G401.6 (cell line): ENCODE data around the gene RPS17.

ENCODE experiments used
- FAIRE-seq: peaks from 2 replicates; lab custom pipeline; 2012; peaks lifted over from hg19 to GRCh38; lab: Jason Lieb, UNC

The RPS17 gene

DNA sequence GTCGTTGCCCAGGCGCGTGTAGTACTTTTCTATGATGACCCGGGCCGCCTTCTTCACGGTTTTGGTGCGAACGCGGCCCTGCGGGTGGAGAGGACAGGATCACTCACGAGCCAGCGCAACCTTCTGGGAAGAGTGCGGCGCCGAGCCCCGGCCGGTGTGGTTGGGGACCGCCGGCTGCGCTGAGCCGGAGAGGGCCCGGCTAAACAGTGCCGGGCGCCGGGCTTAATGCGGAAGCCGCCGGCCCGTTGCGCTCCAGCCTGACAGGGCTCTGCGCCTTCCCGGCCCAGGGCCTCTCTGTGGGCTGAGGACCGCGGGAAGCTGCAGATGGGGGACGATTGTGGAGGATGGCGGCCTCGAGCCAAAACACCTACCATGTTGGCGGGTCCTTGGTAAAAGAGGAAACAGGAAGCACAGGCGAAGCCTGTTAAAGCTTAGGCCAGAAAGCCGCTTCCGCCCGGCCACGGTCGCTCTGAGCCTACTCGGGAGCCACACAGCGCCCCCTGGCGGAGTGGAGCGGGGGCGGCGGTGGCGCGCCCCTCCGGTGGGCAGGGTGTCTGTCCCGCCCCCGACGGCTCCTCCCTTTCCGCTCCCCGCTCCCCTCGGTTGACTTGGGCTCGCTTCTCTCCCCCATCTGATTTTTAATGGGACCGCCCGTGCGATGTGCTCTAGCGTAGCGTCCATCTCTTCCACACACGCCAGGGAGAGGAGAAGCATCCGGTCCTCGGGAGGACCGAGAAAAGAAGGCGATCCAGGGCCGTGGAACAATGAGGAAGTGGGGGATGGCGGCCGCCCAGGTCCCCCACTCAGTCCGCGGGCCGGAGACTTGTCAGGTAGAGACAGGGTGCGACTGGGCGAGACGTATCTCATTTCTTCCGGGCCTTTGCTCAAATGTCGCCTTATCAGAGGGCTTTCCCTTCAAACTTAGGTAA is at the start of gene RPS17:
Gene RPS17, minus strand, starts transcription at position 403 of the 929 bp plus-strand sequence. Its CDS starts 29 bp downstream, at position 374.
- no peak for FAIRE-seq

DNA sequence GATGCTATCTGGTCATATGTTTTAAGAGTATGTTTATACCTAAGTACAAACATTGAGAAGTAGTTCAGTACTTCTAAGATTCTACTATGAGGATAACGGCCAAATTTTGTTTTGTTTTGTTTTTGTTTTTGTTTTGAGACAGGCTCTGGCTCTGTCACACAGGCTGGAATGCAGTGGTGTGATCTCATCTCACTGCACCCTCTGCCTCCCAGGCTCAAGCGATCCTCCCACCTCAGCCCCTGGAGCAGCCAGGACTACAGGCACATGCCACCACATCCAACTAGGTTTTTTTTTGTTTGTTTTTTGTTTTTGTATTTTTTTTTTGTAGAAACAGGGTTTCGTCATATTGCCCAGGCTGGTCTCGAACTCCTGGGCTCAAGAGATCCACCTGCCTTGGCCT is 47.5 kb upstream of the RPS17 start:
- no peak for FAIRE-seq

DNA sequence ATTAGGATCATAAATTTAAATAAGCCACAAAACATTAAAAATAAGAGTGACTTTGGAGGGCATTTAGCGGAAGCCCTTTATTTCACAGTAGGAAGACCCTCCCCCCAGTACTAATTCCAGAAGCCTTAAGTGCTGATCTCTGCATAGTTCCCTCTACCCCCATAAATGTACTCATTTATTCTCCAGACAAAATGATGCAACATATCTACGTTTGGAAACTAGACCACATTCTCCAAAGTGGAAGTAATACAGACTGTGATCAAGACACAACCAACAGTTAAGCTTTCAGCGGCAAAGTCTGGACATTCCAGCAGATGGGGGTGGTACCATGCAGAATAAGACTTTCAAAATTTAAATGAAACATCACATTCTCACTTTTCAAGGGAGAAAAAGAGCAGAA is 44.8 kb upstream of the RPS17 start:
- no peak for FAIRE-seq

DNA sequence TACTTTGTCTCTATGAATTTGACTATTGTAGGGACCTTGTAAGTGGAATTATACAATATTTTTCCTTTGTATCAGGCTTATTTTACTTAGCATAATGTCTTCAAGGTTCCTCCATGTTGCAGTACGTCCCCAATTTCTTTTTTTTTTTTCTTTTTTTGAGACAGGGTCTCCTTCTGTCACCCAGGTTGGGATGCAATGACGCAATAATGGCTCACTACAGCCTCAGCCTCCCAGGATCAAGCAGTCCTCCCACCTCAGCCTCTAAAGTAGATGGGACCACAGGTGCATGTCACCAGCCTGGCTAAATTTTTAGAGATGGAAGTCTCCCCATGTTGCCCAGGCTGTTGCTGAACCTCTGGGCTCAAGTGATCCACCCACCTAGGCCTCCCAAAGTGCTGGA is 40.5 kb upstream of the RPS17 start:
- FAIRE-seq = no peak

DNA sequence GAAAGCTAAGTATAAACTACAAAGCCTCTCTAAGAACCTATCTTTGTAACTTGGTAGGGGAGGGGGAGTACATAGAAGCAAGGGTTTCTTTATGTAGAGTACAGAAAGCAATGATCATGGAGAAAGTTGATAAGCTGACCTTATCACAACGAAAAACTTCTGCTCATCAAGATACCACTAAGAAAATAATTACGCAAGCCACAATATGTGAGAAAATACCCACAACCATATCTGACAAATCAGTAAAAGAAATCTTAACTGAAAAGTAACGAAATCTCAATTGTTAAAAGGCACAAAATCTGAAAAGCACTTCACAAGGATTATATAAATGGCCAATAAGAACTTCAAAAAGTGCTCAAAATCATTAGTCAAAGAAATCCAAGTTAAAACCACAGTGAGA is 35.1 kb upstream of the RPS17 start:
- FAIRE-seq = no peak

DNA sequence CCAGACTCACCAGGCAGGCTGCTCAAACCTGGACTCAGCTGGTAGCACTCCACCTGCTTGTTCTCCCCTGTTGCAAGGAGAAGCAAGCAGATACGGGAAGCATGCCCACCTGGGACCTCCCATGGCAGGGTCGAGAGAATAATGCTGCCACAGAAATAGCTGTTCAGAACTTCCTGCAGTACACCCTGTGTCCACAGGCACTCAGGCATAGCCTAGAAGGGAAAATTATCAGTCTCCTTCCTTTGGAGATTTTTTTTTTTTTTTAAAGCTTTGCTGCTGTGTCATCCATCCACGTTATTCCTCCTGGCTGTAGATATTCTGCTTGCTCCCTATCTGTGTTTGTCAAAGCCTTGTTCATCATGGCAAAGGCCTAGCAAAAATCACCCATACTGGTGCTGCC is 32.7 kb upstream of the RPS17 start:
- no peak for FAIRE-seq

DNA sequence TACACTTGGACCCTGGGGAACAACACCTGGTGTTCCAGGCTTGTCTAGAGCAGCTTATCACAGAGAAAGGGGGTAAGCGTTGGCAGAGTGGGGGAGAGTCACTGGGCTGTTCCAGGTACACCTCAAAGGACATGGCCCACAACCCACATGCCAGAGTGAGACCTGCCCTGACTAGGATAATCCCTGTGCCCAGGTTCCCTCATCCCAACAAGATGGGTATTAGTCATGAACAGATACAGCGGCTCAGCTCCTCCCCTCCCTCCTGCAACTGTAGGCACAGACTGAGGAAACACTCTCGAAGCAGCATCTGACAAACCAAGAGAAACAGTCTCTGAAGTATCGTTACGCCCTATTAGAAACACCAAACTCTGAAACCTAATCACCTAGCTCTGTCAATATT is 32.1 kb upstream of the RPS17 start:
- FAIRE-seq = no peak

DNA sequence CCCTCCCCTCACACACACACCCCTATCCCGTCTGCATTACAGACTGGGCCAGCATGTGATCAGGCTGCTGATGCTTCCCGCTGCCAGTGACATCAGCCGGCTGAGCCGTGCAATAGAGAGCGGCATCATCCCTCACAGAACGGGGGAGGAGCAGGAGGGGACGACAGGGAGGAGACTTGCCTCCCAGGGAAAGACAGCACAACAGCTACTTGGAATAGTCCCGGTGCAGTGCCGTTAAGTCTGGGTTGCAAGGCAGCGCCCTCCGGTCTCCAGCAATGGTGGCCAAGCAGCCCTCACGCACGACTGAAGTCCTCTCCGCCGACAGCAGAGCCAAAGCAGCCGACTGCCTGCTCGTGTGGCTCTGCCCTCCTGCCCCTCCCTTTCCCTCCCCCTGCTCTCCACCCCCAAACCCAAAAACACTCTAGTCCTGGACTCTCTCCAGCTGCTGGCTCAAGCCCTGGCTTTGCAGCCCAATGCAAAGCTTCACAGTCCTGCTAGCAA is 31.5 kb upstream of the RPS17 start:
- no peak for FAIRE-seq

DNA sequence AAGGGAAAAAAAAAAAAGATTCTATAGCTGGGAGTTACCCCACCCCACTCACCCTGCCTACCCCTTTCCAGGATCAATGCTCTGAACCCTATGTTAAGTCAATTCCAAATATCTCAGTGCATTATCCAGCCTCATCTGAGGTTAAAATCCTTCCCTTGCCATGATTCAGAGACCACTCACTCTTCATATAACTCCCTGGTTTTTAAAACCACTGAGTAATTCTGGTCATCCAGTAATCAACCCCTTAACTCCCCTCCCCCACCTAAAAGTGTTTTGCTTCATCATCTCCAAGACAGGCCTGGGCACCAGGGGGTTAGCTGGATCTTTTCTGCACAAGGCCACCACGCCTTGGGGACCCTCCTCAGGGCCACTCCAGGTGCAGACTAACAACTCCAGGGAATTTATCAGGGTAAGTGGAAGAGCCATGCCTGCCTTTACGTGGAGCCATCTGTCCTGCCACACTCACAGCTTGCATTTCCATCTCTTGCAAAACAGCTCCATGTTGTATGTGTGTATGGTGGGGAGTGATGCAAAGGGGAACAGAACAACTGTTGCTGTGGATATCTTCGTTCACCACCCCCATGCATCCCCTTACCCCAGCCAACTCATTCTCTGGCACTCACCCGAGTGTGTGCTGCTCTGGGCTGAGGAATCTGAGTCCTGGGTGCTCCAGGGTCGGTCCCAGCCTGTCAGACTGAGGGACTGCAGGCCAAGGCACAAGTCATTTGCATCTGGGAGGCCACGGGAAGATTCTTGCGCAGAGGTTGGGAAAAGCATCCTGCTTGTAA is 30.7 kb upstream of the RPS17 start:
- FAIRE-seq = no peak

DNA sequence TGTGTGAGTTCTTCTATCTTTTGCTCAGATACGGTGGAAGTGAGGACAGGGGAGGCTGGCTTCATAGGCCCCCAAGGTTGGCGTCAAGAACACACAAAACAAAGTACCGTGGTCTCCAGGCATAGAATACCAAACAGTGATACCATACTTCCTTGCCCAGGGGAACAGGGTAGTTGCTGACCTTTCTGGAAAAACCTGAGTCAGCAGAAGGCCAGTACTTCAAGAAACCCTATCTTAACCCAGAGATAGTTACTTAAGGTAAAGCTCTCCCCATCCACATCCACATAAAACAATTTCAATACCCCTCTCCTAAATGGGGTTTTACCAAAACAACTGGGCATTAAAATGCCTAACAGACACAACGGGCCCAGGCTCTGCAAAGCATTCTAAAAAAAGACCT is 29.6 kb upstream of the RPS17 start:
- no peak for FAIRE-seq

DNA sequence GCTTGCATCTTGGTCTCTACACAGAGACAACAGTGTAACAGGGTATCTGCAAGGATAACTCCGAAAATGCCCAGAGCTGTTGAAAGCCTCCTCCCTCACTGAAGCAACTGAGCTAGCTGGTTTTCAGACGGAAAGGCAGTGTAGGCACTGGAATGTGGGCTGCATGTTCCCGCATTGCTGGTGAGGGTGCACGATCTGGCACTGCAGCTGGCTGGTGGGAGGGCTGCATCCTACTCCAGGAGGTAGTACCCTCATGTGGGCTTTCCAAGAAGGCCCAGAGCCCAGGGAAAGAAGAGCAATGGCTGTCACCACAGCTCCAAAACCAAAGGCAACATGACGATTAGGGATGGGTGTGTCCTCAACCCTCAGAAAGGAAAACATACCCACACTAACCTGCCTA is 28.7 kb upstream of the RPS17 start:
- FAIRE-seq = no peak

DNA sequence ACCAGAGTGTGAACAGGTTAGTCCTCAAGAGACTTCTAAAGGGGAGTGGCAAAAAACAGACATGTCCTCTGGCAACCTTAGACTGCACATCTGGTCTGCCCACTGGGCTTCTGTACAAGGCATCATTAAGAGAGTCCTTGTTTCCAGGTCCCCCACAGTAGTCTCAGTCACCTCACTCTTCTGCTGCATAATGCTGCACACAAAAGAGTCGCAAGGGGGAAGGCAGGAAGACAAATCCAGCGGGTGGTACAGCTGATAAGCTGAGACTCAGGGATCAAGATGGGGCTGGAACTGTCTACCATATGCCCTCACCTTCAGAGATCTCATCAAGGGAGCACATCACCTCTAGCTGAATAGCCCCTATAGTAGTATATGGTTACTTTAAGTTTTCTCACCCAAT is 27.4 kb upstream of the RPS17 start:
- FAIRE-seq = no peak

DNA sequence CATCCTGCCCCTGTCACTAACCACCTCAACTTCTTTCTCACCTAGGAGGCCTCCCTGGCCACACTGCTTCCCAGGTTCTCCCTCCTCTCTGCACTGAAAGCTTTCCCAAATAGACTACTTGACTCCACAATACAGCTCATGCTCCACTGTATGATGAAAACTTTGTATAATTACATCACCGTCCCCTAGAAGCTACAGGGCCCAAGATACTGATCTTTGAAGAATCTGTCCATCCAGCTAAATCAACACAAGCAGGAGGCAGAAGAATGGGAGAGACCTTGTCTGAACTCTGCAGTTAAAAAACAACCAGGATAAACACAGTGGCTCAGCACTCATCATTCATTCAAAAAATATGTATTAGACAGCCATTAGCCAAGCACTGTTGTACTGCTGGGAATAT is 26.4 kb upstream of the RPS17 start:
- FAIRE-seq = no peak

DNA sequence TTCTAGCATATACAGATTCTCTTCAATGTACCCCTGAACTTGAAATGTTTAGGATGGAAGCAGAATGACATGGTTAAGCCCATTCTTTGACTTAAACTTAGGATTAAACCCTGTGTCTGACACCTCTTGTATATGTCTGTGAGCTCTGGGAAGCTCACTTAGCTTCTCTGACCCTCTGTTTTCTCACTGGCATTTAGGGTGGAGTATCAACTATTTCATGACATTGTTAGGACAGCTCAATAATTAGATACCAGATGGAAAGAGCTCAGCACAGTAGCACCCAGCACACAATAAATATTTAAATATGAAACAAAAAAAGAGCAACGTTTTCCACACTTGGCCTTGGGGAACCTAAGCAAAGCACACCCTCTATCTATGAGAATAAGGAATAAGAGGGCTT is 18.2 kb upstream of the RPS17 start:
- FAIRE-seq = no peak

DNA sequence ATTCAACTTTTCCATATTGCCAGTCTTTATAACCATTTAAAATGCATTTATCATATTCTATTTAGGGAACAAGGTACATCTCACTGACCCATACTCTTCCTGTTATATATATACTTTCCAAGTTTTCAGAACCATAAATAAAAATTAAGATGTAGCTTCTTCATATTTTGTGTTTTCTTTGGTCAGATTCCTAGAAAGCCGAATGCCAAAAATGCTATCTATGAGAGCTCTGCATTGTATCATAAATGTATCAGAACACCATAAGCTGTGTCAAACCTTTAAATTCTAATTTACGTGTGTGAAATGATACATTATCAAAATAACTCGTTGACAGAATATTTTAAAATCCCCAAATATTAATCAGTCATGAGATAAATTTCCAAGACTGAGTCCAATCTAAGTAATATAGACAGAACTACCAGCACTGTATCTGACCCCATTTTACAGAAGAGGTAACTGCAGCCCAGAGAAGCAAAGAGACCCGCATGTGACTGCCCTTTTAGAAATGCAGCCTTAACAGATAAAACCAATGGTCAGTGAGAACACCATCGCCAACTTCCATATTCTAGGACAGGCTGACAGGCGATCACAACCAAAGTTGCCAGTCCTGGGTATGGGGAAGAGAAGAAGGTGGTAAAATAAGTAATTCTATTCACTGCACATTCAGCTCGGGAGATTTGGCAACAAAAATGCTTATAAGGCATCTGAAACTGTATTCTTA is 16.2 kb upstream of the RPS17 start:
- no peak for FAIRE-seq

DNA sequence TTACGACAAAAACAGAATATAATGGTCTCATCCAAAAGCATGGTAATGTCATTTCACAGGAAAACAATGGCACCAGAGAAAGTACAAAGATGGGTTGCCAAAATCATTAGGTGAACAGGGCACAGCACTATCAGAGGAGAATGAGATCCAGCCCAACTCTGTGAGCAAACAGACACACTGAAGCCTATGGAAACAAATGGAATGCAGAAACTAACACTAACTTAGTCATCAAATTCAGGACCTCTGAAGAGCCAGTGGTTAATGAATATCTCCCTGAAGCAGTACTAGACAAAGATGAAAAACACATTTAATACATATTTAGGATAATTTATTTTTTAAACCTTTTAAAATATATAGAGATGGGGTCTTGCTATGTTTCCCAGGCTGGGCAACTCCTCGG is 14.6 kb upstream of the RPS17 start:
- FAIRE-seq = no peak

DNA sequence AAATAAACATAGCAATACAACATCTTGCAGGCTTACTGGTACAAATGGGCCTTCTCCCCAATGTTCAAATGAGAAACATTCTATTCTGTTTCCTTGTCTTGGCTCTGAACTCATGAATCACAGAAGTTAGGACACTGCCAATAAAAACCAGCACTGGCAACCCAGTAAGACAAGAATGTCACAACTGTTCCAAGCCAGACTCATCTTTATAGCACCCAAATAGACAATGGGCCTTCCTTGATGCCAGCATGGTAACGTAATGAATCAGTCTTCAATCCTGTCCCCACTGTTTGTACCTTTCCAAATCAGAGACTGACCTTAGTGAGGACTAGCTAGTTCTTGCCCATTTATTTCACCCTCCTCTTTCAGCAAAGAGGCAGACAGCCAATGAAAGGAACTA is 14.1 kb upstream of the RPS17 start:
- no peak for FAIRE-seq

DNA sequence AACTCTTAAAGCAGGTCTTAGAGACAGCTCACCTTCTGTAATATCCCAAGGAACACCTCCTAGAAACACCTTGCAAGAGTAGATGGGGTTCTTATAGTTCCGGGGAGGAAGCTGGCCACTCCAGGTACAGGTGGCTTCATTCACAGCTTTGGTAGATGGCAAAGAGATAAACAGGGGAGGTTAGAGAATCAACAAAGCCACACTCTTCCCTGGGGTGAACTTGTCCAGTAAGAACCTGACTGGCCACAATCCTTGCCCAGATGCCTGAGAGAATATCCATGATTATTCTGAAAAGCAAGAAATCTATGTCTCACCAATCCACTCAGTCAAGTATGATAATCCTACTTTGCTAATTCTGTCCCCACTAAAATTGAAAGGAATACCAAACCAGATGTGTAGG is 13.6 kb upstream of the RPS17 start:
- FAIRE-seq = no peak

DNA sequence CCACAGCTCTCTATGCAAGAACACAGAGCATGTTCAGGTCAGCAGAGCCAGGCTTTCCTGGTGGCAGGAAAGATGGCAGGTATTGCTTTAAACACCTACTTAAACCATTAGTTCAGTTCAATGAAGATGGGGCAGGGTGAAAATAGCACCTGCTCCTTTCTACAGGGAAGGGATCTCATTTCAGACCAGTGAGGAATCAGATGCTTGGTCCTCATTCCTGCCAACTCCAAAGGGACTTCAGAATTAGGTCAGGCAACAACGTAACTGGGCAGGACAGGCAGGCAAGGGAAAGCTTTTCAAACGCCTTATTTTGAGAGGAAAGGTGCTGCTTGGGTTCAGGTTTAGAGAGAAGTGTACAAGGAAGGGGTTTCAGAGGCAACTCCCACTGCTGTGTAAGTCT is 12.6 kb upstream of the RPS17 start:
- FAIRE-seq = no peak

DNA sequence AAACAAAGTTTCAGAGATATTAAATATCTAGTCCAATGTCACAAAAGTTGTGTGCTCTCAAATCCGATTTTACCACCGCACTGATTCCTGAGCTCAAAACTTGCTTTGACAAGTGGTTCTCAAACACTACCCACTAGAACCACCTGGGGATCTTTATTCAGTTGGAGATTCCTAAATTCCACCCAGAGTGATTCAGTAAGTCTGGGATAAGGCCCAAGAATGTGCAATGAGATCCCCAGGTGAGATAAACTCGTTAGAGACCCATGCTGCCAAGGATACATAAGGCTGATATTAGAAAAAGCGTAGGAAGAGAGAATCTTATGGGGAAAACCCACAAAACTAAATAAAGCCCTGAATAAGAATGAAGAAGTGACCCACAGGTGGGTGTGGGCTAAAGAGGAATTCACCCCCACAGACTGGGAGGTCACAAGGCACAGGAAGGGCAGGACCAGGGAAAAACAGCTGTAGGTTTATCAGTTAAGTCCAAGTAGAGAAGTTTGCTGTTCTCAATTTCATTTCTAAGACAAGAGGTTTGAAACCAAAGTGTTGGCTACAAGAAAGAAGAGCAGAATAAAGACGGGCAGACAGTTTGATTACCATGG is 11.5 kb upstream of the RPS17 start:
- FAIRE-seq = no peak

DNA sequence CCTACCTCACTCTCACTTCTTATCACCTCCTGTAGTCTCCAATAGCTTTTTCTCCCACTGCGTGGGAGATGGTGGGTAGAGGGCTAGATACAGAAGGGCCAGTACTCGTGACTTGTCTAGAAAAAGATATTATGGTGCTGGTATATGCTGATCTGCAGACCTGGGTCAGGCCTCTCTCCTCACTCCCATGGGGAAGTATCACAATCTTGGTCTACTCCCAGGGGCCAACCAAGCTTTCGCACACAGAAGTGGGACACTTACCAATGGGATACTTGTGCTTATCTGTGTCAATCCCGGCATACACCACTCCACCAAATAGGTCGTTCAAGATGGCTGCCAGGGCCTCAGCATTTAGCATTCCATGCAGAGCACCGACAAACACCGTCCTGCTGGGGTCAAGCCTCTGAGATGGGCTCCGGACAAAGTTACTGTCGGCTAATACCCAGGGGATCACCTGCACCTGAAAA is 9.0 kb upstream of the RPS17 start:
- no peak for FAIRE-seq

DNA sequence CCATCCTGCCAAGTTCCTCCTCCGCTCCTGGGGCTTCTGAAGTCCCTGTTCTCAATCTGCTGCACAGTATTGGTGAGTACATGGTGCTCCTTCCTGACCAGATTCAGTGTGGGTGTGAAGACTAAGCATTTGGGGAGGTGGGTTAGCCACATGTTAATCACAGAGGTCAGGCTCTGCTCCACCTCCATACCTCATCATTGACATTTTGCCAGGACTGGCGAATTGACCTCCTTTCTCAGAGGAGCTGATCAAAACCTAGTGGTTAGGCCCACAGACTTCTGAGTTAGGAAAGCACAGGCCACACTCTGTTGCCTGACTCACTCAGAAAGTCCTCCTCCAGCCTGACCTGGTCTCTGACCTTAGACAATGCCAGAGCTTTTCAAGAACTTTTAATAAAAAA is 8.4 kb upstream of the RPS17 start:
- FAIRE-seq = no peak
